ENCODE measurements around the gene MDK. TPM values are rescaled to one million over a fixed set of nuclear protein-coding genes. Genes with fewer than 3 reads are reported as not detected.

MDK gene
- total and polyA plus RNA-seq, 2 of the 13 experiments (the other 11 are each of a cell fraction or from before 2014, with no cell fraction given) = 312 to 407 TPM

- in situ Hi-C loops (cut with HindIII; ENCODE audit: extremely low pct_ligation_motif_present, low pct_unique_long_range_greater_than_20kb) = no loop called here
- intact Hi-C loops (cut with micrococcal nuclease; ENCODE audit: unreplicated experiment) = no loop called here
- no peak for FAIRE-seq
- Histone ChIP-seq H4K20me1 (ENCODE audit: insufficient read depth, low read length) (no peaks in the 10 kb centered on the region), H3K27me3 (ENCODE audit: control insufficient read depth in 1 of 2, insufficient read depth in 2 of 2, low read length in 2 of 2) (peaks cover 0 to 17% of the 10 kb centered on the region in 2 experiments; a peak in 4 of 5 replicates), H3K36me3 (replicated peaks in 1 of 2; ENCODE audit: control insufficient read depth in 1 of 2, insufficient read depth in 2 of 2, low read length in 2 of 2) (no peaks in the 10 kb centered on the region), H3K4me3 (replicated peaks in 1 of 3; ENCODE audit: insufficient read depth in 1 of 3, low read depth in 2 of 3, low read length in 3 of 3) (no peak overlapping the region), H2AFZ (ENCODE audit: low read length) (no peak overlapping the region), H3K27ac (ENCODE audit: extremely low read length, insufficient read depth, low read length) (no peak overlapping the region), H3K9ac (ENCODE audit: insufficient read depth, low read depth, low read length) (no peak overlapping the region), H3K79me2 (ENCODE audit: insufficient read depth, low read length) (peaks cover 10% of the 10 kb centered on the region), H3K9me3 (ENCODE audit: low read length) (no peaks in the 10 kb centered on the region), H3K4me1 (ENCODE audit: insufficient read depth, low read length) (peaks cover 67% of the 10 kb centered on the region), H3K4me2 (ENCODE audit: low read depth, low read length) (peak overlapping the region; percentile 44; the same call in 1 of the 2 replicates)
- ChIA-PET CTCF (ENCODE audit: low intra/inter-chr PET ratio, low total read pairs) (no interaction called here), POLR2A (interaction anchor here (1.6 kb wide), 1 partner anchor 102 kb away, joined by 4 read pairs; no protein-coding TSS in a partner anchor)
- 70% methylated on average over 8 of the region's 10 CpGs for WGBS (ENCODE audit: low lambda C conversion rate)
- no peak for ATAC-seq
- no peak for DNase-seq (ENCODE audit: low spot score)
- no TSS peak for BruUV-seq (replicated peaks)
- TF ChIP-seq NCOR1 (IDR thresholded peaks at IDR 0.05; ENCODE audit: borderline replicate concordance, low read length) (no peak), POLR2A (IDR thresholded peaks at IDR 0.05; ENCODE audit: insufficient read depth in 1 of 2, low read depth in 2 of 2, low read length in 2 of 2) (no peak), SALL1 (CRISPR knock-in tag; IDR thresholded peaks at IDR 0.05) (no peak), HMGA1 (CRISPR knock-in tag; conservative IDR thresholded peaks at IDR 0.05) (no peak), ZNF670 (CRISPR knock-in tag; IDR thresholded peaks at IDR 0.05; ENCODE audit: borderline replicate concordance) (no peak), FIP1L1 (IDR thresholded peaks at IDR 0.05; ENCODE audit: borderline replicate concordance, insufficient read depth, low read depth, low read length) (no peak), NAIF1 (CRISPR knock-in tag; IDR thresholded peaks at IDR 0.05; ENCODE audit: borderline replicate concordance) (no peak), CBX1 (IDR thresholded peaks at IDR 0.05; ENCODE audit: low read depth) (no peak), CREB1 (IDR thresholded peaks at IDR 0.05) (no peak), CREB1 (CRISPR knock-in tag; IDR thresholded peaks at IDR 0.05) (no peak), RCOR2 (CRISPR knock-in tag; IDR thresholded peaks at IDR 0.05) (no peak), ZBTB49 (CRISPR knock-in tag; IDR thresholded peaks at IDR 0.05; ENCODE audit: borderline replicate concordance) (no peak), NFYB (CRISPR knock-in tag; IDR thresholded peaks at IDR 0.05) (no peak), ZNF549 (CRISPR knock-in tag; IDR thresholded peaks at IDR 0.05) (no peak), XRCC5 (optimal IDR thresholded peaks at IDR 0.05; ENCODE audit: low read length) (no peak), TAF1 (CRISPR knock-in tag; IDR thresholded peaks at IDR 0.05) (no peak)
- TF ChIP-seq, protein P1, sequence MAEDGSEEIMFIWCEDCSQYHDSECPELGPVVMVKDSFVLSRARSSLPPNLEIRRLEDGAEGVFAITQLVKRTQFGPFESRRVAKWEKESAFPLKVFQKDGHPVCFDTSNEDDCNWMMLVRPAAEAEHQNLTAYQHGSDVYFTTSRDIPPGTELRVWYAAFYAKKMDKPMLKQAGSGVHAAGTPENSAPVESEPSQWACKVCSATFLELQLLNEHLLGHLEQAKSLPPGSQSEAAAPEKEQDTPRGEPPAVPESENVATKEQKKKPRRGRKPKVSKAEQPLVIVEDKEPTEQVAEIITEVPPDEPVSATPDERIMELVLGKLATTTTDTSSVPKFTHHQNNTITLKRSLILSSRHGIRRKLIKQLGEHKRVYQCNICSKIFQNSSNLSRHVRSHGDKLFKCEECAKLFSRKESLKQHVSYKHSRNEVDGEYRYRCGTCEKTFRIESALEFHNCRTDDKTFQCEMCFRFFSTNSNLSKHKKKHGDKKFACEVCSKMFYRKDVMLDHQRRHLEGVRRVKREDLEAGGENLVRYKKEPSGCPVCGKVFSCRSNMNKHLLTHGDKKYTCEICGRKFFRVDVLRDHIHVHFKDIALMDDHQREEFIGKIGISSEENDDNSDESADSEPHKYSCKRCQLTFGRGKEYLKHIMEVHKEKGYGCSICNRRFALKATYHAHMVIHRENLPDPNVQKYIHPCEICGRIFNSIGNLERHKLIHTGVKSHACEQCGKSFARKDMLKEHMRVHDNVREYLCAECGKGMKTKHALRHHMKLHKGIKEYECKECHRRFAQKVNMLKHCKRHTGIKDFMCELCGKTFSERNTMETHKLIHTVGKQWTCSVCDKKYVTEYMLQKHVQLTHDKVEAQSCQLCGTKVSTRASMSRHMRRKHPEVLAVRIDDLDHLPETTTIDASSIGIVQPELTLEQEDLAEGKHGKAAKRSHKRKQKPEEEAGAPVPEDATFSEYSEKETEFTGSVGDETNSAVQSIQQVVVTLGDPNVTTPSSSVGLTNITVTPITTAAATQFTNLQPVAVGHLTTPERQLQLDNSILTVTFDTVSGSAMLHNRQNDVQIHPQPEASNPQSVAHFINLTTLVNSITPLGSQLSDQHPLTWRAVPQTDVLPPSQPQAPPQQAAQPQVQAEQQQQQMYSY (CRISPR knock-in tag; IDR thresholded peaks at IDR 0.05) = no peak
- TF ChIP-seq, protein P2, sequence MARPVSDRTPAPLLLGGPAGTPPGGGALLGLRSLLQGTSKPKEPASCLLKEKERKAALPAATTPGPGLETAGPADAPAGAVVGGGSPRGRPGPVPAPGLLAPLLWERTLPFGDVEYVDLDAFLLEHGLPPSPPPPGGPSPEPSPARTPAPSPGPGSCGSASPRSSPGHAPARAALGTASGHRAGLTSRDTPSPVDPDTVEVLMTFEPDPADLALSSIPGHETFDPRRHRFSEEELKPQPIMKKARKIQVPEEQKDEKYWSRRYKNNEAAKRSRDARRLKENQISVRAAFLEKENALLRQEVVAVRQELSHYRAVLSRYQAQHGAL (CRISPR knock-in tag; IDR thresholded peaks at IDR 0.05; ENCODE audit: not compliant biosample characterization) = no peak
- TF ChIP-seq, protein P3, sequence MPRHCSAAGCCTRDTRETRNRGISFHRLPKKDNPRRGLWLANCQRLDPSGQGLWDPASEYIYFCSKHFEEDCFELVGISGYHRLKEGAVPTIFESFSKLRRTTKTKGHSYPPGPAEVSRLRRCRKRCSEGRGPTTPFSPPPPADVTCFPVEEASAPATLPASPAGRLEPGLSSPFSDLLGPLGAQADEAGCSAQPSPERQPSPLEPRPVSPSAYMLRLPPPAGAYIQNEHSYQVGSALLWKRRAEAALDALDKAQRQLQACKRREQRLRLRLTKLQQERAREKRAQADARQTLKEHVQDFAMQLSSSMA (CRISPR knock-in tag; IDR thresholded peaks at IDR 0.05) = no peak
Observed at GRCh38 chr11:46345881-46346484, 35.5 kb upstream of the MDK start.

Measured in HepG2 (cell line).